ENCODE data around the gene VPS72.

The VPS72 gene

GRCh38 chr1:151196292-151196800, 6.3 kb upstream of the VPS72 start (continued):
- peak; percentile 99 for TF ChIP-seq ZBTB44 (tag by site-specific recombination; IDR thresholded peaks at IDR 0.05)
- peak; percentile 63 for TF ChIP-seq PRDM6 (tag by site-specific recombination; IDR thresholded peaks at IDR 0.05)
- TF ChIP-seq HOXA7 (CRISPR knock-in tag; IDR thresholded peaks at IDR 0.05; ENCODE audit: borderline replicate concordance) = no peak
- TF ChIP-seq SCRT1 (tag by site-specific recombination; IDR thresholded peaks at IDR 0.05; ENCODE audit: borderline replicate concordance) = no peak
- TF ChIP-seq KLF1 (tag by site-specific recombination; IDR thresholded peaks at IDR 0.05) = no peak
- peak; percentile 43 for TF ChIP-seq ZNF341 (tag by site-specific recombination; IDR thresholded peaks at IDR 0.05; ENCODE audit: low read depth)
- TF ChIP-seq KLF8 (tag by site-specific recombination; IDR thresholded peaks at IDR 0.05) = peak; percentile 54; the same call in 1 of the 2 replicates
- no peak for TF ChIP-seq ZNF701 (tag by site-specific recombination; IDR thresholded peaks at IDR 0.05)
- TF ChIP-seq SCRT2 (tag by site-specific recombination; IDR thresholded peaks at IDR 0.05) = peak; percentile 70
- TF ChIP-seq ZNF398 (tag by site-specific recombination; IDR thresholded peaks at IDR 0.05) = no peak
- TF ChIP-seq, protein P1, sequence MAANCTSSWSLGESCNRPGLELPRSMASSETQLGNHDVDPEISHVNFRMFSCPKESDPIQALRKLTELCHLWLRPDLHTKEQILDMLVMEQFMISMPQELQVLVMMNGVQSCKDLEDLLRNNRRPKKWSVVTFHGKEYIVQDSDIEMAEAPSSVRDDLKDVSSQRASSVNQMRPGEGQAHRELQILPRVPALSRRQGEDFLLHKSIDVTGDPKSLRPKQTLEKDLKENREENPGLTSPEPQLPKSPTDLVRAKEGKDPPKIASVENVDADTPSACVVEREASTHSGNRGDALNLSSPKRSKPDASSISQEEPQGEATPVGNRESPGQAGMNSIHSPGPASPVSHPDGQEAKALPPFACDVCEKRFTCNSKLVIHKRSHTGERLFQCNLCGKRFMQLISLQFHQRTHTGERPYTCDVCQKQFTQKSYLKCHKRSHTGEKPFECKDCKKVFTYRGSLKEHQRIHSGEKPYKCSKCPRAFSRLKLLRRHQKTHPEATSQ (tag by site-specific recombination; IDR thresholded peaks at IDR 0.05) = no peak
- TF ChIP-seq ZNF157 (tag by site-specific recombination; IDR thresholded peaks at IDR 0.05) = no peak
- TF ChIP-seq ZNF221 (tag by site-specific recombination; IDR thresholded peaks at IDR 0.05; ENCODE audit: borderline replicate concordance) = no peak
- no peak for TF ChIP-seq ZNF433 (tag by site-specific recombination; IDR thresholded peaks at IDR 0.05; ENCODE audit: low read depth)
- no peak for TF ChIP-seq ZNF621 (tag by site-specific recombination; IDR thresholded peaks at IDR 0.05)
- no peak for TF ChIP-seq ZNF112 (tag by site-specific recombination; IDR thresholded peaks at IDR 0.05)
- peak; percentile 98 for TF ChIP-seq ZNF654 (tag by site-specific recombination; IDR thresholded peaks at IDR 0.05; ENCODE audit: low read depth)
- TF ChIP-seq ZBTB11 (tag by site-specific recombination; conservative IDR thresholded peaks at IDR 0.05; ENCODE audit: low read depth) = no peak
- peak; percentile 59 for TF ChIP-seq ZNF335 (tag by site-specific recombination; conservative IDR thresholded peaks at IDR 0.05)
- TF ChIP-seq ZNF488 (tag by site-specific recombination; IDR thresholded peaks at IDR 0.05) = no peak
- no peak for TF ChIP-seq ZFP37 (tag by site-specific recombination; IDR thresholded peaks at IDR 0.05)
- TF ChIP-seq ZNF555 (tag by site-specific recombination; conservative IDR thresholded peaks at IDR 0.05) = no peak
